Activated CD8-positive, alpha-beta memory T cell treated with anti-CD3 and anti-CD28 coated beads, Interleukin-2, amount 10 ng/mL, durations not matched to agents 7 days and 5 days (primary cell): Measurements from ENCODE around the gene GNA15. TPM values are rescaled to one million over a fixed set of nuclear protein-coding genes. Genes with fewer than 3 reads are reported as not detected.

Experiments used
- total RNA-seq, 2 experiments: library from RNA; stranded (reverse); gene quantifications; one replicate each; pipeline ENCODE4 v1.2.3, GENCODE V29; 2021

The GNA15 gene
- total RNA-seq, 2 experiments from 2014 or later = 23.7 to 39.8 TPM

Other genes starting within 250 kb of the GNA15 start
- 1 to 10 TPM; 4.5 to 4.6 TPM for gene ZNF57, start 235.1 kb upstream of the GNA15 start, total RNA-seq
- 1 to 10 TPM; 4.1 to 4.9 TPM for gene ZNF77, start 191.1 kb upstream of the GNA15 start, total RNA-seq
- gene TLE6, start 158.5 kb upstream of the GNA15 start, total RNA-seq = 1 to 10 TPM; 1.9 to 3.2 TPM
- gene TLE2, start 106.8 kb upstream of the GNA15 start, total RNA-seq = 1 to 10 TPM in 1 of 2 experiments, under 1 TPM in 1; 0.47 to 1.0 TPM
- gene TLE5, start 73.5 kb upstream of the GNA15 start, total RNA-seq = 100 to 1,000 TPM; 508 to 583 TPM
- gene GNA11, start 41.7 kb upstream of the GNA15 start, total RNA-seq = 1 to 10 TPM in 1 of 2 experiments, under 1 TPM in 1; 0.50 to 1.2 TPM
- 100 to 1,000 TPM; 122 to 155 TPM for gene S1PR4, start 42.7 kb downstream of the GNA15 start, total RNA-seq
- gene NCLN, start 49.9 kb downstream of the GNA15 start, total RNA-seq = 10 to 100 TPM; 67.3 to 71.6 TPM
- not detected for gene CELF5, start 88.6 kb downstream of the GNA15 start, total RNA-seq
- gene NFIC, start 230.6 kb downstream of the GNA15 start, total RNA-seq = 10 to 100 TPM; 14.0 to 15.1 TPM